Measurements from ENCODE around the gene MYOM3.

MYOM3 gene

DNA sequence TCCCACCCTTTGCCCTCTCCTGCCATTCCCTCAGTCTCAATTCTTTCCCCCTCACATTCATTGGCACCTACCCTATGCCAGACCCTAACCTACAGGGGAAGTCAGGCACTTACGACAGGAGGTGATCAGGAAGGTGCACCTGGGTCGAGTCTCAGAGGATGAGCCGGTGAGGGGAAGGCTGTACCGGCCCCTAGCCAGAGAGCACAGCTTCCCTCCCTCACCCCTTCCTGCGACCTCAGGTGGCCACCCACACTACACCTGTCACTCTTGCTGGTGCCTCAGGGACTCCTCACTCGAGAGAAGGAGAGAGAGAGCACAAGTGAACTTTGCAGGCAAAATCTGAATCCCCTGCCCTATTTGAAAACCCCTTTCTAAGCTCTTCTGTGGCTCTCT is 1.7 kb upstream of the MYOM3 start:
- no peak for FAIRE-seq

DNA sequence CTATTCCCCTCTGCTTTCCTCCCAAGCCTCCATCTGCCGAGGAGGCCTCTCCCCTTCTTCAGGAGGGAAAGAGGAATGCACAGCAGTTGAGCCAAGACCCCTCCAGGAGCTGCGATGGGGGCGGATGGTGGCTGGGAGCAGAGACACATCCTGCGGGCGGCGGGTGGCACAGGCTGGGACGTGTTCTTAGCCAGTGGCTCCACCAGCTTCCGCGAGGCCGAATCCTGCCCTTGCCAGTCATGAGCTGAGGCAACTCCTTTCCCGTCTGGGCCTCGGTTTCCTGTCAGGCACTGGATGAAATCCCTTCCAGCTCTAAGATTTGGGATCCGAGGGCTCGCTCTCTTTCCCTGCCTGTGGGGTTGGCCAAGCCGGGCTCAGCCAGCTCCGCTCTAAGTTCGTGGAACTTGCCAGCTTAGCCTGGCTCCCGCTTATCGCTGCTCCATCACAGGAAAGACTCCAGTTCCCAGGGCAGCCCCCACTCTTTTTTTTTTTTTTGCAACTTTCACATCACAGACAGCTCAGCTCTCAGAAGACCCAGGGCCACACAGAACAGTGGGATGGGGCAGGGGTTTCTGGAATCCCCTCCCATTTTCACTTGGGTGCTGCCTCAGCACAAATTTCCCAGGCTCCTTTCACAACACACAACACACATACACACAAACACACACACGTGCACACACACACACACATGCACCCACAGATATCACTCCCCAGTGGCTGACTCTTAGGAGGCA is 506 bp downstream of the MYOM3 start:
- no peak for FAIRE-seq

DNA sequence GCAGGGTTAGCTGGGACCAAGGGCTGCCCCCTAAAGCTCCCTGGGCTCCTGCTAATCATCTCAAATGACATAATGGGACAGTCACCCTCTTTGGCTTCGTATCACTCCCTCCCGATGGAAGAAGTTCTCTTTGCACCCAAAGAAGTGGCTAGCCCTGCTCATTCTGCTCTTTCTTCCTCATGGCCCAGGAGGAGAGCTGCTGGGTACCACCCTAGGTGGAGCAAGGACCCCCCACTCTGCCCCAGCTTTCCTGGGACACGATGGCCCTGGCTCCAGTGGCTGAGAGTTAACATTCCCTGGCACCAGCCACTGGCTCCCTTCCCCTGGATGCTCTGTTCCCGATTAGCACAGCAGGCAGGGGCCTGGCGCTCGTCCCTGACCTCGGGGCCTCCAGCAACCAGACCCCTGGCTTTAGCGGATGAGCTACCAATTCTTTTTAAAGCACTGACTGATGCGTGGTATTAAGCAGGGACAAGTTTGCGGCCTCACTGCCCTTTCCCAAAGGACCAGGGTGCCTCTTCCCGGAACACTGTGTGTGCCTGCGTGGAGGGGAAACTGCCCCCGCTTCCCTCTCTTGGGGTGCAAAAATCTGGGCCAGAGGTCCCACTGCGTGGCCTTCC is 1.2 kb downstream of the MYOM3 start:
- FAIRE-seq = no peak

DNA sequence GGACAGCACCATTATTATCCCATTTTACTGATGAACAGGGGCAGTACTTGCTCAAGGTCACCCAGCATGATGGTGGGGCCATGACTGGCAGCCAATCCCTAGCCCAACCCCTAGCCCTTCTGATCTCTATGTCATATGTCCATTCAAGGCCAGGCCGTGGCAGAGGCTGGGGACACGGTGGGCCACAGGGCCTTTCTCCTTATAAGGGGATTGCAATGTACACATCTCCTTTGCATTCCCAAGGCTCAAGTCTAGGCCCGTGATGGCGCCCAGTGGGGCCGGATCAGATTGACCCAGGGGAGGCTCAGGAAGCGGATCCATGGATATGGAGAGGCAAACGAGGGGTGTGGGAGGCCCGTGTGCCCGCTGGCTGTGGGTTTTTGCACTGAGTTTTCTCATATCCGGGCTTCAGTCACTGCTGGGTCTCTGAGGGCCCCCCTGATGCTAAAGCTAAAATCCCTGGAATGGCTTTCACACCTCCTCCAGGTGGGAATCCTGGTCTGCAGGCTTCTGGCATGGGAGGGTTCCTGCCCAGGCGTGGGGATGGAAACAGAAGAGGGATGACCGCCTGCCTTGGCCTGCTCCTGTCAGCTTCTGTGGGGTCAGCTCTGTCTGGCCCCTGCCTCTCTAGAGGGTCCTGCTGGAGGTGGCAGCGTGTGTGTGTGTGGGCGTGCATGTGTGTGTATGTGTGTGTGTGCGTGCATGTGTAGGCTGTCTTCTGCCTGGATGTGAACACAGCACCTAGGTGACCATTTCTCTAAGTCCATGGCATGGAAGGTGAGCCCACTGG is 2.1 kb downstream of the MYOM3 start:
- FAIRE-seq = no peak

DNA sequence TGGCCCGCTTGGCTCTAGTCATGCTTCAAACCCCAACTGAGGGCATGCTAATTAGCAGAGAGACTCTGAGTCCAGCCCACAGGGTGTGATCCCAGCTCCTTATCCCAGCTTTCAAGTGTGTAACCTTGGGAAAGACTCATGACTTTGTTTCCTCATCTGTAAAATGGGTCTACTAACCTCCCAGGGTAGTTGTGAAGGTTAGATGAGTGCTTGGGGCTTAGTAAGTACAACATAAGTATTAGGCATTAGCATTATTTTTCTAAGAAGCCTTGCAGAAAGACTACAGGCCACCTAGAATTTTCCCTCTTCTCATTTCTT is 2.8 kb downstream of the MYOM3 start:
- no peak for FAIRE-seq

DNA sequence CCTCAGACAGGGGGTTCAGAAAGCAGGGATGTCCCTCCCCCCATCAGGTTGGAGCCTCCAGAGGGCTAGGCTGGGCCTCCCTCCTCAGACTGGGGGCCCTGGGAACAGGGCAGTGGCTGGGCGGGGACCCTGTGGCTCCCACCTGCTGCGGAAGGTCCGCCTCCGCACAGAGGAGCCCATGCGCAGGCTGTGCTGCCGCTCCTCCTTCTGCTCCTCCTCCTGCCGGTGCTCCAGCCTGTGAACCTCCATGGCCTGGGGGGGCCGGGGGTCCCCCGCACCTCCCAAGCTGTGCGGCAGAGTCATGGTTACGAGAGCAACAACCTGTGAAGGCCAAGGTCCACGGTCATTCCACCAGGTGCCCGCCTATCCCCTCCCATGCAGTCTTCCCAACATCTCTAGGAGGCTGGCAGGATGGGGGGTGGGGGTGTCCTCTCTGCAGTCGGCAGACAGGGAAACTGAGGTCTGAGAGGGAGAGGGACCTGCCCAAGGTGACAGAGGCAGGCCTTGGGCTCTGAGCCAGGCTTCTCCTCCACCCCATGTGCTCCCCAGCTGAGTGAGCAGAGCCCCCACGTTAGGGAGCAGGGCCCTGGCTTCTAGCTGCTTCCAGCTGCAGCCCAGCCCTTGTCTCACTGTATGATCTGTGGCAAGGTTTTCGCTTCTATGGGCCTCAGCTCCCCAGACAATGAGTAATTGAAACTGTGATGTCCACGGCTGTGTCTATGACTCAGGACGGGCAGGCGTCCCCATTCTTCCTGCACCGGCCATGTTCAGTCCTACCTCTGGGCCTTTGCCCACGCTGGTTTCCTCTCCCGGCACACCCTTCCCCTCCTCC is 3.4 kb downstream of the MYOM3 start:
- no peak for FAIRE-seq

DNA sequence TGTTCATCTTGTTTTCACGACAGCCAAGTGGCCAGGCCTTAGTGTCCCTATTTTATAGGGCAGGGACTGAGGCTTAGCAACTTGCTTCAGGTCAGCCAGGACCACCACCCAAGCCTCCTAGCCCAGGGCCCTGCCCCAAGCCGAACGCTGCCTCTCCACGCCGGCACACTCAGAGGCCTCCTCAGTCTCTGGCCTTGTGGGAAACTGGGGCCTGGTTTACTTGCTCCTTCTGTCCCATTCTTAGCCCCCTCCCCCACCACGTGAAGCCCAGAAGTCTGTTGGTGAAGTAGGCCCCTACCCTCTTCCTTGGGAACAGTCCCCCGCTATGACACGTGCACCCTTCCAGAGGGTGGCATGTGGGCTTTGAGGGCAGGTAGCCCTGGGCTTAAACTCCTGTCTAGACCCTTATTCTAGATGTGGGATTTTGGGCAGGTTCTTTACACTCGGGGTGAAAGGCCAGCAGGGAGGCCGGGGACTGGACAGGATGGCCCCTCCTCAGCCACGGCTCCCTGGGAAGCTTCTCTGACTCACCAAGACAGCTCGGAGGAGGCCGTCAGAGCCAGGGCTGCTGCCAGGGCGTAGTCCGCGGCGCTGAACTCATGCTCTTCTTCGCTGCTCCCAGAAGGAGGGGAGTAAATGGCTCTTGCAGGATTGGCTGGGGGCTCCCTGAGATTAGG is 4.3 kb downstream of the MYOM3 start:
- FAIRE-seq = no peak

DNA sequence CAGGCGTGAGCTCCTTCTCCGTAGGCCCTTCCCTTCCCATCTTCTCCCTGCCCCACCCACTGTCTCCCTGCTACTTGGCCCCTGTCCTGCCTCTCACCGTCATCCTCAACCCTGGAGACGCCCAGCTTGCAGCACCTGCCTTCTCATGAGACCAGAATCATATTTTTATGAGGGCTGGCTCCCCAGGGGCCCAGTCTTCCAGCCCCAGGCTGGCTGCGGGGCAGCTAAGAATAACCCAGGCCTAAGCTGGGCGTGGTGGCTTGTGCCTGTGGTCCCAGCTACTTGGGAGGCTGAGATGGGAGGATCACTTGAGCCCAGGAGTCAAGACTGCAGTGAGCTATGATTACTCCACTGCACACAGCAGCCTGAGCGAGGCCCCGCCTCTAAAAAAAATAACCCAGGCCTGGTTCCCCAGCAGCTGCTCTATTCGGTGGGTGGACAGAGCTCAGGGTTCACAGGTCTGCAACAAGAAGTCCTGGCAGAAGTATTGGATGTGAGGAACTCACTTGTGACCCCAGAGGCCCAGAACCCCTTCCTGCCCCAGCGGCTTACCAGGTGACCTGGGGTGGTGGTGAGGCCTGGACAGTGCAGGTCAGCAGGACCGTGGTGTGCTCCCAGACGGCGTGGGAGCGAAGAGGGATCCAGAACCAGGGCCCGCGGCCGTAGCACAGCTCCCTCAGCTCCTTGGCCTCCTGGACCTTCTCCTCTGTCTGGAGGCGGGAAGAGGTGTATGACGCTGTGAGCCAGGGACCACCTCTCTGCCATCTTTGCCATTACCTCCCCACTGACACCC is 6.4 kb downstream of the MYOM3 start:
- no peak for FAIRE-seq

DNA sequence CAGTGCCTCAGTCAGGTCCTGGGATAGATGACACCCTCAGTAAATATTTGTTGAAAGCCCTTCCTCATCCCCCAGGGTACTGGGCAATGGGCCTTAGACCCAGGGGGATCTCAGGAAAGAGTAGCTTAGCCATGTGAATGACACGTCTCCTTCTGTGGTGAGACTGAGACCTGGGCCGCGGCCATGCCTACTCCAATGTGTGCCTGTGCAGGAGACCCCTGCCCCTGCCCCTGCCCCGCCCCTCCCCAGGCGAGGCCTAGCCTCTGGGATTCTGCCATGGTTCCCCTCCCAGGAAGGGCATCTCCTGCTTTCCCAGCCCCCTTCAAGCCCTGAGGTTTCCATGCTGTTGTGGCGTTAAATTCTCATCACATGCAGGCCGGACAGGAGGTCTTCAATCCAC is 7.1 kb downstream of the MYOM3 start:
- FAIRE-seq = no peak

DNA sequence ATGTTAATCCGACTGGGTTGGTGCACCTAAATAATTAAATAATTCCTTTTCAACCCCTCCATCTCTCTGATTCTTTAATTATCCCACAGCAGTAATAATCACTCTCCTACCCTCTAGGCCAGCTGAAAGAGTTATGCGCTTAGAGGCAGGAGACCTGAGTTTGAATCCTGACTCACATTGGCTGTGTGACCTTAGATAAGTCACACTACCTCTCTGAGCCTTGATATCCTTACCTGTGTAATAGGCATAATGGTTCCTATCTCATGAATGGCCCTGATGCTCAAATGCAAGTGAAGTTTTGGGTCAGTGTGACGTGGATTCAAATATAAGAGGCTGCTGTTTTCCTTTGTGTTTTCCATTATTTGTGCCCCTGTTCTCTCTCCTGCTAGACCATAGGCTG is 8.1 kb downstream of the MYOM3 start:
- FAIRE-seq = no peak

DNA sequence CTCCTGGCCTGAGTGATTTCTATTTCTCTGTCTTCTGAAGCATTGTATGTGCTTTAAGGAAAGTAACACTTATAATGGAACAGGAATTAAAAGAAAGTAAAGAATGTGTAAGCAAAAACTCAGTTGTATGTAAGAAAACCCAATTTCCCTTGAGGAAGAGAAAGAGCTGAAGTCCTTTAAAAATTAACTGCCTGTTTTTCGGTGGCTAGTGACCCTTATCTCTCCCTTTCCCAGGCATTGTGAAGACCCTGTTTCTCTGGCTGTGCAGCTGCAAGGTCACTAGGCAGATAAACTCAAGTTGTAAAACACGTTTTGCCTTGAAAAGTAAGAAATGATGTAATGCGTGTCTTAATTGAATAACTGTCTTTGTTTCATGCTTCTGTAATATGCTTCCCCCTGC is 8.5 kb downstream of the MYOM3 start:
- FAIRE-seq = no peak

DNA sequence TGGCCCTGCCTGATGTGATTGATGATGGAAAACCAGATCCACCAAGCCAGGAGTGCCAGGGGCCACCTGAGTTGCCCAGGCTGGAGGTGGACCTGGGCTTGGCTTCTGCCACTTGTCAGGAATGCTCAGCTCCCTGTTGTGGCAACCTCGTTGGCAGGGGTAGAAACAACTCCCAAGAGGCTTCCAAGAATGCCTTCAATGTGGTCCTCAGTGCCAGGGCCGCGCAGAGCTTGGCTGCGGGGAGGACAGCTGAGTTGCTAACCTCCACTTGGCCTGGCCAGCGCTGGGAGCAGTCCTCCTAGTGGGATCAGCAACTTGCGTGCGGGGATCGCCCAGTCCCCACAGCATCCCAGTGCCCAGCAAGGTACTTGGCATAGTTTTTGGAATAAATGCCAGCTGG is 9.0 kb downstream of the MYOM3 start:
- no peak for FAIRE-seq

DNA sequence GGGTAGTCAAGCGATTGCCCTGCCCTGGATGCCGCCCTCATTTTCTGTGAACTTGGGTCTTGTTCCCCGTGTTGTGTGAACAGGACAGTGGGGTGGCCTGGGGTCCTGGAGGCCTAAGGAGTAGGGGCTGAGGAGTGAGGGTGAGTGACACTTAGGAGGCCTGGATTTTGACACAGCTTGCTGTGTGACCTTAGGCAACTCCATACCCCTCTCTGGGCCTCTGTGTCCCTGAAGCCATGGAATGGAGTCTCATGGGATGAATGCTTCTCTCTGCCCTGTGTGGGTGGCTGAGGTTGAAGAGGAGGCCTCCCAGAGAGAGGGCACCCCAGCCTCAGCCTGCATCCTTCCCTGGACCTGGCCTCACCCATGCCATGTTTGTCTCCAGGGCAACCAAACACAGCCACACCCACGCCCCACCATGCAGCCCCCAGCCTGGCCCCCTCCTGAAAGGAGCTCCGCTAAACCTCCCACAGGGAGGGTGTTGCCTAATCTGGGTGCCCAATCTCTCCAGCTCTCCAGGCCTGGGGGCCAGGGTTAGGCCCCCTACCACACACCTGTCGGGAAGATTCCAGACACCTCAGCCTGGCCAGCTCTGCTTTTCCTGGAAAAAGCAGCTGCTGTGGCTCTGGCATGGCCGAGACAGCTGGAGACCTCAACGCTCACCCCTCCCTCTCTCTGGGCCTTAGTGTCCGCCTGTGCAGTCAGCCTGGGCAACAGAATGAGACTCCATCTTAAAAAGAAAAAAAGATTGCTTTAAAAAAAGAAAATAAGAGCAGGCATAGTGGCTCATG is 9.9 kb downstream of the MYOM3 start:
- no peak for FAIRE-seq

DNA sequence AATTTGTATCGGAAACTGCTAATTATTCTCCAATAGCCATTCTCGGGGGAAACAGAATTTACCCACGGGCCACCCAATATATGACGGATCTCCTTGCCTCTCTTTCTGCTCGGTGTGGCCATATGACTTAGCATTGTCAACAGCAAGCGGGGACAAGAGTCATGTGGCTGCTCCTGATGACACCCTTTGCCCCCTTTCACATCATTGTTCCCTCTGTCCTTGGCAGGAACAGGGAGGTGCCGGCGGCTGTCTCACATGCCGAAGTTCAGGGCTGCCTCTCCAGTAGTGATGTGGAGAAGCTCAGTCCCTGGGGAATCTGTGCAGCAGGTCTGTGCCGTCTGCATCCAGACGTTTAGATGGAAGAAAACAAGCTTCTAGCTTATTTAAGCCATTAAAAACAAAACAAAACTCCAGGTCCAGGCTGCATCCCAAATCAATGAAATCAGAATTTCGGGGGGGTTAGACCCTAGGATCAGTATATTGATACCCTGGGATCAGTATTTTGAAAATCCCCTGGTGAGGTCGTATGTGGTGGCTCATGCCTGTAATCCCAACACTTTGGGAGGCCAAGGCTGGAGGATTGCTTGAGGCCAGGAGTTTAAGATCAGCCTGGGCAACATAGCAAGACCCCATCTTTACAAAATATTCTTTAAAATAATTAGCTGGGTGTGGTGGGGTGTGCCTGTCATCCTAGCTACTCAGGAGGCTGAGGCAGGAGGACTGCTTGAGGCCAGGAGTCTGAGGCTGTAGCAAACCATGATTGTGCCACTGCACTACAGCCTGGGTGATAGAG is 10.8 kb downstream of the MYOM3 start:
- FAIRE-seq = no peak

DNA sequence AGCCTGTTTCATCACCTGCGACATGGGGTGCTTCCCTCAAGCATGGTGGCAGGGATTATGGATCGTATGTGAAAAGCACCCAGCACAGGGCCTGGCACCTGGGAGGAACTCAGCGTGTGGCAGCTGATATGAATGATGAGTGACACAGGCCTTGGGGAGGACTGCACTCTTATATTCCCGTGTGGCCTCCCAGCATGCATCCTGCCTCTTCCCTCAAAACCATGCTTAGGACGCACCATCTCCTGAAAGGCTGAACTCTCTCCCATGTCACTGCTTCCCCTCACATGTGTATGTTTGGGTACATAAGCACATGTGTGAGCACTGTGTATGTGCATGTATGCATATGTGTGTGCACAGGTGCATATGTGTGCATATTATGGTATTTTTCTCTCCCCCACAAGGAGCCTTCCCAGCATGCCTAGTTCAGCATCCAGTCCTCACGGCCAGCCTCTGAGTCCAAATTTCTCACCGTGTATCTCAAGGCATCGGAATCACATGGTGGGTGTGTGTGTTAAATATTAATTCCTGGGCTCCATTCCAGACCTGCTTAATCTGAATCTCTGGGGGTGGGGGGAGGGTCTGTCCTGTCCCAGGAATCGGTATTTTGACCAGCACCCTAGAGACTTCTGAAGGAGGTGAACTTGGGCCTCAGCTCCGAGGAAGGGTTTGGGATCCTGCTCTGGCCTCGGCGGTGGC is 12.8 kb downstream of the MYOM3 start:
- FAIRE-seq = no peak

DNA sequence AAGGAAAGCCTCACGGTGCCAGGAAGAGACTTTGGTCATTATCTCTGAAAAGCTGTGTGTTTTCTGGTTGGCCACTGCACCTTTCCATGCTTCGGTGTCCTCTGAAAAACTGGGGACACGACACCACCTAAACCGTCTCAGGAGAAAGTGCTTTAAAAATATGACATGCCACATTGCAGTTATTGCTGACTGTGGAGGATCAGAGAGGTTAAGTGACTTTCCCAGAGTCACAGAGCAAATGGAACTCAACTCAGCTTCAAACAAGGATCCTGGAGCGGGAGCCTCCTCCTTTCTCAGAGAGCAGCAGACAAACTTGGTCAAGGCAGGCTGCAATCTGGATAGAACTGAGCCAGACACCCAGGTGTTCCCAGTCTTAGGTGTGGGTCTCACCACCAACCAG is 13.8 kb downstream of the MYOM3 start:
- FAIRE-seq = no peak

DNA sequence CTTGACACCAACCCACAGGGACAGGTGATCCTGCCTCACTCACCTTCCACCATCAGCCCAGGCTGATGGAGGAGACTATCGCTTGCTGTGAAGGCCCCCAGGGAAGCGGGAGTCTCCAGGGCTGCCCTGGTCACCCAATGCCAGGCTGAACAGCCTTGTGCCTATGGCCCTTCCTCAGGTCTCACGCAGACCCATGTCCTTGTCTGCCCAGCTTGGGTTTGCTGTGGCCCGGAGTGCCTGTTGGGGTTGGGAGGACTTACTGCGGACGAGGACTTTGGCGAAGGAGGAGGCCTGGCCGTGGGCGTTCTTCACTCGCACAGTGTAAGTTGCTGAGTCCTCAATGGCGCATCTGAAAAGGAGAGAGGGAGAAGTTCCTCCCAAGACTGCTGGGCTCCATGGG is 14.3 kb downstream of the MYOM3 start:
- FAIRE-seq = no peak

DNA sequence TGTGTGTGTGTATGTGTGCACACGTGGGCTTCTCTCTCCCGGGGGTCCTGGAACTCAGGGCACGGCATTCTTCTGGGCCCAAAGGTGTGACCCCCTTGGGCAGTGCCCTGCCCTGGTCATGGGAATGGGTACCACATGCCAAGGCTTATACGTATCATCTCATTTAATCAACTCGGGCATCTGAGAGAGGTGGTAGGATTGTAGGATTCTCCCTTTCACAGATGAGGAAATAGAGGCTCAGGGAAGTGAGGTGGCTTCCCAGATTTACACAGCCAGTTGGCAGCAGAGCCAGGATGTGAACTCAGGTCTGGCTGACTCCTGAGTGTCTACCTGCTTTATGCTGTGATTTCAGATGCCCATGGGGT is 15.2 kb downstream of the MYOM3 start:
- FAIRE-seq = no peak

DNA sequence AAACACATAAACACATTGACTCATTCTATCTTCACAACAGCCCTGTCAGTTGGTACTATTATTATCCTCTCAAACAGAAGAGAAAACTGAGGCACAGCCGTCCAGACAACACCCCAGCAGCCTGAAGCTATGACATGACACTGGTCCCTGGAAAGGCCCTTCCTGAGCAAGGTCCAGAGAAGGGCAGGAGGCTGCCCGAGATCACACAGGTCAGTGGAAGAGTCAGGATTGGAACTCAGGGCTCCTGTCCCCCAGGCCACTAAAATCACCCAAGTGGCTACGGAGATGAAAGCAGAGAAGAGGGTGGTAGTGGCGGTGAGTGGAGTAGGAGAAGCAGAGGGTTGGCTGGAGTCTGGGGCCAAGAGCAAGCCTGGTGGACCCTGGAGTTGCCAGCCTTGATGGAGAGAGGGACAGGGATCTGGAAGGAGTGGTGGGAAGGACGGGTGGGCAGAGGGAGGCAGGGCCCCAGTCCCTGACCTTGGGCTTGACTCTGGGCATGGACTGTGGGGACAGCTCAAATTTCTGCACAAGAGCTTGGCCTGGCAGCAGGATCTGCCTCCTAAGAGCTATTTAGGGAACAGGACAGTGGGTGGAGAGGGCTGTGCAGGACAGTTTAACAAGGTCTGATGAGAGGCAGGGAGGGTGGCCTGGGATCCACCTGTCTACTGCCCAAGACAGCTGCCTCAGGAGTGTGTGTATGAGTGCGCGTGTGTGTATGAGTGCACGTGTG is 15.8 kb downstream of the MYOM3 start:
- FAIRE-seq = no peak
